Smooth muscle cell (in vitro differentiated cells): ENCODE data around the gene KCNT2. TPM values are rescaled to one million over a fixed set of nuclear protein-coding genes. Genes with fewer than 3 reads are reported as not detected.
A peak's percentile ranks its signal among the peaks of the same experiment; 100 is the strongest.

Experiments
- DNase-seq: peaks from one replicate; lab custom pipeline; 2025; ENCODE audit not compliant: unreplicated experiment; lab: John Stamatoyannopoulos, UW
- H2AFZ ChIP-seq: fragments of 200-600 bp; sonication (generic); 2 replicates; pipeline ENCODE4 v1.6.0; 2016; ENCODE audit warnings: antibody characterized with exemption, low read depth, mild to moderate bottlenecking
- H3F3A ChIP-seq: fragments of 200-600 bp; sonication (generic); 2 replicates; pipeline ENCODE4 v1.6.0; 2017; ENCODE audit warnings: antibody characterized with exemption, low read depth
- H3K27ac ChIP-seq: fragments of 200-600 bp; sonication (generic); 2 replicates; pipeline ENCODE4 v1.5.1; 2016; ENCODE audit warnings: low read depth, mild to moderate bottlenecking
- H3K27me3 ChIP-seq: fragments of 200-600 bp; sonication (generic); 2 replicates; pipeline ENCODE4 v1.6.1; 2016; ENCODE audit warnings: low read depth, mild to moderate bottlenecking
- H3K36me3 ChIP-seq: fragments of 200-600 bp; sonication (generic); 2 replicates; pipeline ENCODE4 v1.5.1; 2016; ENCODE audit warnings: low read depth
- H3K4me1 ChIP-seq: fragments of 200-600 bp; sonication (generic); 2 replicates; pipeline ENCODE4 v1.5.1; 2016; ENCODE audit warnings: low read depth
- H3K4me2 ChIP-seq: fragments of 200-600 bp; sonication (generic); 2 replicates; pipeline ENCODE4 v1.6.0; 2016; ENCODE audit warnings: mild to moderate bottlenecking
- H3K4me3 ChIP-seq: fragments of 200-600 bp; sonication (generic); 2 replicates; pipeline ENCODE4 v1.5.1; 2016; ENCODE audit warnings: mild to moderate bottlenecking
- H3K79me2 ChIP-seq: fragments of 200-600 bp; sonication (generic); 2 replicates; pipeline ENCODE4 v1.6.0; 2016; ENCODE audit warnings: low read depth, mild to moderate bottlenecking
- H3K9ac ChIP-seq: fragments of 200-600 bp; sonication (generic); 2 replicates; pipeline ENCODE4 v1.6.0; 2016; ENCODE audit warnings: low read depth
- H3K9me3 ChIP-seq: fragments of 200-600 bp; sonication (generic); replicated peaks from 2 replicates; pipeline ENCODE4 v1.5.1; 2016; ENCODE audit warnings: low read depth
- H4K20me1 ChIP-seq: fragments of 200-600 bp; sonication (generic); 2 replicates; pipeline ENCODE4 v1.6.0; 2016; ENCODE audit warnings: low read depth
- WGBS: methylation state at CpG from one replicate; pipeline ENCODE4 v1.1.7; 2016; ENCODE audit warnings: low lambda C conversion rate; 5-methylcytosine and 5-hydroxymethylcytosine counted together
- polyA plus RNA-seq: library from polyadenylated mRNA; unstranded; fragments of >200 nt; fragmentation: Nextera tagmentation; extraction: Ambion mirVana; gene quantifications from 2 replicates; pipeline ENCODE4 v1.2.1, GENCODE V29; 2016
- total RNA-seq: library from RNA; depleted of rRNA; stranded (reverse); fragments of >200 nt; gene quantifications from 2 replicates; pipeline ENCODE4 v1.2.3, GENCODE V29; 2014
- TF ChIP-seq, protein P1 (sequence below): fragments of 200-600 bp; sonication (generic); IDR thresholded peaks from 2 replicates; pipeline ENCODE4 v1.5.1; 2017; ENCODE audit warnings: borderline replicate concordance, mild to moderate bottlenecking, antibody characterized with exemption; ENCODE audit not compliant: insufficient read depth, poor library complexity, severe bottlenecking

KCNT2 gene
- total and polyA plus RNA-seq, 2 experiments from 2014 or later = 1.3 to 2.7 TPM

DNA sequence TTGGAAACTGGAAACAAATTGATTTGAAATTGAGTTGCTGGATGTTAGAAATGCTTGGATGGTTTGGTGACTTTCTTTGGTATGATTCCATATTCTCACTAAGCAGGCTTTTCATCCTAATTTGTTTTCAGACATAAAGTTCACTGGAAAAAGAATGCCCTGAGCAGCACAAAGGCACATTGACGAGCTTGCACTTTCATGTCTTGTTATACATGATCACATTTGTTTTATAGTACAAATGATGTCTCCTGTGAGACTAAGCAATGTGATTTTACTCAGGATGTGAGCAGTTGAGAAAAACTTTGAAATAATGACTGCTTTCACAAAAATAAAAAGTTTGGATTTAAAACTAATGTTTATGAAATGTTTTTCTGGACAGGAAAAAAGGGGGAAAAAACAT is 63.6 kb downstream of the KCNT2 start:
- H3K9ac ChIP-seq = no peak overlapping the region
- DNase-seq = no peak
- H3K27ac ChIP-seq = no peak overlapping the region
- TF ChIP-seq, protein P1, sequence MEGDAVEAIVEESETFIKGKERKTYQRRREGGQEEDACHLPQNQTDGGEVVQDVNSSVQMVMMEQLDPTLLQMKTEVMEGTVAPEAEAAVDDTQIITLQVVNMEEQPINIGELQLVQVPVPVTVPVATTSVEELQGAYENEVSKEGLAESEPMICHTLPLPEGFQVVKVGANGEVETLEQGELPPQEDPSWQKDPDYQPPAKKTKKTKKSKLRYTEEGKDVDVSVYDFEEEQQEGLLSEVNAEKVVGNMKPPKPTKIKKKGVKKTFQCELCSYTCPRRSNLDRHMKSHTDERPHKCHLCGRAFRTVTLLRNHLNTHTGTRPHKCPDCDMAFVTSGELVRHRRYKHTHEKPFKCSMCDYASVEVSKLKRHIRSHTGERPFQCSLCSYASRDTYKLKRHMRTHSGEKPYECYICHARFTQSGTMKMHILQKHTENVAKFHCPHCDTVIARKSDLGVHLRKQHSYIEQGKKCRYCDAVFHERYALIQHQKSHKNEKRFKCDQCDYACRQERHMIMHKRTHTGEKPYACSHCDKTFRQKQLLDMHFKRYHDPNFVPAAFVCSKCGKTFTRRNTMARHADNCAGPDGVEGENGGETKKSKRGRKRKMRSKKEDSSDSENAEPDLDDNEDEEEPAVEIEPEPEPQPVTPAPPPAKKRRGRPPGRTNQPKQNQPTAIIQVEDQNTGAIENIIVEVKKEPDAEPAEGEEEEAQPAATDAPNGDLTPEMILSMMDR = no peak
- peaks cover 8% of the 10 kb centered on the region for H3K4me1 ChIP-seq
- no peaks in the 10 kb centered on the region for H3K27me3 ChIP-seq
- H3F3A ChIP-seq = peaks cover 7% of the 10 kb centered on the region
- no peaks in the 10 kb centered on the region for H4K20me1 ChIP-seq
- H3K36me3 ChIP-seq = no peaks in the 10 kb centered on the region
- no peak overlapping the region for H3K4me3 ChIP-seq
- H2AFZ ChIP-seq = no peak overlapping the region
- 84% methylated on average over 1 of the region's 1 CpG for WGBS
- no peaks in the 10 kb centered on the region for H3K9me3 ChIP-seq
- no peak overlapping the region for H3K4me2 ChIP-seq
- H3K79me2 ChIP-seq = no peaks in the 10 kb centered on the region

DNA sequence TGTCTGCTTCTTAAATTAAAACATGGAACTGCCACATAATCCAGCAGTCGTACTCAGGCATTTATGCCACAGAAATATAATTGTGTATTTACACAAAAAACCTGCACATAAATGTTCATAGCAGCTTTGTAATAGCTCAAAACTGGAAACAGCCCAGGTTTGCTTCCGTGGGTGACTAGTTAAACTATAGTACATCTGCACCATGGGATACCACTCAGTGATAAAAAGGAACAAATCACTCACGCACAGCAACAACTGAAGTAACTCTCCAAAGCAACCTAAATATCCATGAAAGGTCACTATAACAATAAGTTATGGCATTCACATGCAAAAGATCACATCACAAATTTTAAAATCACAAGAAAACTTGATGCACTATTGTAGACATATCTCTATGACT is 64.4 kb downstream of the KCNT2 start:
- Histone ChIP-seq H3K27ac (no peak overlapping the region), H3K4me3 (no peak overlapping the region), H3K4me1 (peaks cover 8% of the 10 kb centered on the region), H3K36me3 (no peaks in the 10 kb centered on the region), H2AFZ (no peak overlapping the region), H3K9ac (no peak overlapping the region), H3F3A (peaks cover 7% of the 10 kb centered on the region), H3K9me3 (no peaks in the 10 kb centered on the region), H3K79me2 (no peaks in the 10 kb centered on the region), H3K4me2 (no peak overlapping the region), H4K20me1 (no peaks in the 10 kb centered on the region), H3K27me3 (no peaks in the 10 kb centered on the region)
- TF ChIP-seq, protein P1 = no peak
- 87% methylated on average over 3 of the region's 3 CpGs for WGBS
- DNase-seq = no peak

DNA sequence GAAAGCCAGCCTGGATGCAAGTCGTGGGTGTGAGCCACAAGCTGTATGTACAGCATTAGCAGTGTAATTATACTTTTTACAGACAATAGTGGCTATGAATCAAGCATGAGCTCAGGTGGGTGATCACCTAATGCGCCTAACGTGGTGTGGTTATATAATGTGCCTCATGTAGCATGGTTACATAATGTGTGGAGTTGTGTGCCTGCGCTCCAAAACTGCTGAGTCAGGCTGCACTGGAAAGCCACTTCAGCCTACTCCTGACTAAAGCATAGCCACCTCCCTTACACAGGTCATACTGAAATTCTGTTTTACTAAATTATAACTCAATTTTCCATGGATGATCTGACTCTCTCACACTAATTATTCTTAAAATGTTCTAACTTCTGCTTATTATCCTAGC is 69.8 kb downstream of the KCNT2 start:
- Histone ChIP-seq H3F3A (no peaks in the 10 kb centered on the region), H4K20me1 (no peaks in the 10 kb centered on the region), H3K4me2 (no peak overlapping the region), H2AFZ (no peak overlapping the region), H3K9me3 (no peaks in the 10 kb centered on the region), H3K4me3 (no peak overlapping the region), H3K4me1 (no peaks in the 10 kb centered on the region), H3K27ac (no peak overlapping the region), H3K27me3 (no peaks in the 10 kb centered on the region), H3K9ac (no peak overlapping the region), H3K36me3 (no peaks in the 10 kb centered on the region), H3K79me2 (no peaks in the 10 kb centered on the region)
- 88% methylated on average over 4 of the region's 4 CpGs for WGBS
- DNase-seq = no peak
- TF ChIP-seq, protein P1 = no peak

DNA sequence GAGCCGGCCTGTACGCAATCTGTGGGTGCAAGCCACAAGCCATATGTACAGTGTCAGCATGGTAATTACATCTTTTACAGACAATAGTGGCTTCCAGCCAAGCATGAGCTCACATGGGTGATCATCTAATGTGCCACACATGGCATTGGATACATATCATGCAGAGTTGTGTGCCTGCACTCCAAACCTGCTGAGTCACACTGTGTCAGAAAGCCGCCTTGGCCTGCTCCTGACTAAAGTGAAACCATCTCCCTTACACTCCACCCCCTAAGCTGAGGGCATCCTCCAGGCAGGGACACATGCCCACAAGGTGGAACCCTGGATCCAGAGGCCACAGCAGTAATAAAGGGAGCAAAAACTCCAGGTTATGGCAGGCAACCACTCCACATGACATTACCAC is 72.5 kb downstream of the KCNT2 start:
- H3F3A ChIP-seq = no peaks in the 10 kb centered on the region
- H3K27me3 ChIP-seq = no peaks in the 10 kb centered on the region
- no peaks in the 10 kb centered on the region for H3K4me1 ChIP-seq
- H3K9ac ChIP-seq = no peak overlapping the region
- H2AFZ ChIP-seq = no peak overlapping the region
- WGBS = 44% methylated on average over 3 of the region's 3 CpGs
- no peak for DNase-seq
- H3K4me2 ChIP-seq = no peak overlapping the region
- H3K4me3 ChIP-seq = no peak overlapping the region
- peak overlapping the region; percentile 32 for H3K27ac ChIP-seq
- no peaks in the 10 kb centered on the region for H3K79me2 ChIP-seq
- H3K9me3 ChIP-seq = no peaks in the 10 kb centered on the region
- H3K36me3 ChIP-seq = no peaks in the 10 kb centered on the region
- TF ChIP-seq, protein P1 = no peak
- no peaks in the 10 kb centered on the region for H4K20me1 ChIP-seq
